Caco-2 (cell line): Measurements from ENCODE around the gene HMGA1. TPM values are rescaled to one million over a fixed set of nuclear protein-coding genes. Genes with fewer than 3 reads are reported as not detected.

Experiments
- BruUV-seq: library from RNA; stranded (reverse); fragments of 400-500 nt; replicated peaks from 2 replicates; lab custom pipeline; 2021; lab: Mats Ljungman, UMichigan
- CTCF ChIA-PET: fragments of 300-600 bp; sonication (Branson Sonifier 250); formaldehyde crosslinking; loops from one replicate; lab custom pipeline; 2022; ENCODE audit warnings: antibody characterized with exemption; lab: Charles Lee
- POLR2A ChIA-PET: fragments of 300-600 bp; sonication (Branson Sonifier 250); formaldehyde crosslinking; loops from one replicate; lab custom pipeline; 2022; ENCODE audit warnings: antibody characterized with exemption; lab: Charles Lee
- DNase-seq, 2 experiments: peaks; one replicate each; pipeline versions ENCODE4 v3.0.0 to v3.0.0-alpha.2; 2020 to 2022
- H3K27me3 ChIP-seq: replicated peaks from 2 replicates; pipeline ENCODE4 v1.6.0; 2011; ENCODE audit warnings: low read length; ENCODE audit not compliant: control insufficient read depth, insufficient read depth
- H3K36me3 ChIP-seq: 2 replicates; pipeline ENCODE4 v1.5.1; 2011; ENCODE audit warnings: low read length; ENCODE audit not compliant: control insufficient read depth, insufficient read depth
- H3K4me1 ChIP-seq: fragments of 250-450 bp; sonication (Bioruptor Pico); 2 replicates; pipeline ENCODE4 v1.5.1; 2020; ENCODE audit warnings: mild to moderate bottlenecking
- H3K4me3 ChIP-seq: 2 replicates; pipeline ENCODE4 v1.5.1; 2011; ENCODE audit warnings: low read depth, mild to moderate bottlenecking, control low read depth, low read length
- H3K9me3 ChIP-seq: fragments of 250-450 bp; sonication (Bioruptor Pico); 2 replicates; pipeline ENCODE4 v1.5.1; 2020; ENCODE audit warnings: mild to moderate bottlenecking, moderate library complexity
- H3K27ac Mint-ChIP-seq: one replicate; pipeline ENCODE4 v1.8.0; 2022; ENCODE audit warnings: mixed read lengths; ENCODE audit not compliant: unreplicated experiment
- H3K27me3 Mint-ChIP-seq: one replicate; pipeline ENCODE4 v1.8.0; 2022; ENCODE audit warnings: mixed read lengths; ENCODE audit not compliant: insufficient read depth, unreplicated experiment
- H3K36me3 Mint-ChIP-seq: one replicate; pipeline ENCODE4 v1.8.0; 2022; ENCODE audit warnings: mild to moderate bottlenecking, mixed read lengths; ENCODE audit not compliant: insufficient read depth, unreplicated experiment
- H3K4me1 Mint-ChIP-seq: one replicate; pipeline ENCODE4 v1.8.0; 2022; ENCODE audit warnings: low read depth, mixed read lengths; ENCODE audit not compliant: unreplicated experiment
- H3K4me3 Mint-ChIP-seq: one replicate; pipeline ENCODE4 v1.8.0; 2022; ENCODE audit warnings: mild to moderate bottlenecking, moderate library complexity, mixed read lengths; ENCODE audit not compliant: unreplicated experiment
- H3K9me3 Mint-ChIP-seq: one replicate; pipeline ENCODE4 v1.8.0; 2022; ENCODE audit warnings: mixed read lengths; ENCODE audit not compliant: unreplicated experiment
- CTCF ChIP-seq, 2 experiments: fragments of 200-600 bp in 1 of 2; IDR thresholded peaks; 1 replicate in 1 of 2; 2 replicates in 1 of 2; pipeline versions ENCODE4 v1.5.1 to v1.8.0; 2011 to 2022; ENCODE audit warnings: antibody characterized with exemption in 1 of 2, control low read depth in 1 of 2, inconsistent platforms in 1 of 2, low read depth in 1 of 2, low read length in 1 of 2, mild to moderate bottlenecking in 1 of 2, moderate library complexity in 1 of 2; ENCODE audit not compliant: insufficient read depth in 1 of 2, severe bottlenecking in 1 of 2, unreplicated experiment in 1 of 2
- intact Hi-C: fragments of 100-400 bp; cut with micrococcal nuclease; formaldehyde crosslinking; loops from one replicate; pipeline ENCODE4 v1.10.0; 2022; ENCODE audit not compliant: unreplicated experiment
- total RNA-seq: library from RNA; stranded (reverse); gene quantifications from 2 replicates; pipeline ENCODE4 v1.2.3, GENCODE V29; 2022

Gene HMGA1
- total RNA-seq, 1 experiment from 2014 or later = 301 TPM

- no peak for TF ChIP-seq CTCF (IDR thresholded peaks at IDR 0.05; ENCODE audit: insufficient read depth in 1 of 2, low read depth in 1 of 2, low read length in 1 of 2, severe bottlenecking in 1 of 2, unreplicated experiment in 1 of 2)
- Mint-ChIP-seq H3K36me3 (peaks cover 16% of the 10 kb centered on the region), H3K4me3 (peak overlapping the region; percentile 71), H3K27ac (peak overlapping the region; percentile 67), H3K9me3 (no peaks in the 10 kb centered on the region), H3K27me3 (no peaks in the 10 kb centered on the region), H3K4me1 (no peaks in the 10 kb centered on the region)
- Histone ChIP-seq H3K9me3 (no peaks in the 10 kb centered on the region), H3K36me3 (no peaks in the 10 kb centered on the region), H3K4me1 (peaks cover 28% of the 10 kb centered on the region), H3K4me3 (no peak overlapping the region), H3K27me3 (no peaks in the 10 kb centered on the region)
- BruUV-seq = no TSS peak
- intact Hi-C loops = no loop called here
- POLR2A ChIA-PET = no interaction called here
- CTCF ChIA-PET = interaction anchor here (1.3 kb wide), 1 partner anchor 14 kb away, joined by 11 read pairs; the partner anchor contains the start of gene SMIM29
- no peak for DNase-seq
Measured at GRCh38 chr6:34235307-34236130, 1.2 kb upstream of the HMGA1 start.

- Mint-ChIP-seq H3K27ac (peak overlapping the region; percentile 67), H3K36me3 (peaks cover 22% of the 10 kb centered on the region), H3K4me1 (no peaks in the 10 kb centered on the region), H3K9me3 (no peaks in the 10 kb centered on the region), H3K27me3 (no peaks in the 10 kb centered on the region), H3K4me3 (peak overlapping the region; percentile 71)
- peak in 1 of 2 experiments; percentile 26 for DNase-seq
- ChIA-PET CTCF (interaction anchor here (1.0 to 1.3 kb wide), 2 partner anchors 13 to 179 kb away, joined by 6 to 11 read pairs; partner anchors contain the start of gene SMIM29), POLR2A (interaction anchor here (1.0 kb wide), 3 partner anchors 9 to 37 kb away, joined by 3 to 7 read pairs (median 6); partner anchors contain the start of gene SMIM29)
- Histone ChIP-seq H3K27me3 (no peaks in the 10 kb centered on the region), H3K4me1 (peaks cover 29% of the 10 kb centered on the region), H3K36me3 (no peaks in the 10 kb centered on the region), H3K9me3 (no peaks in the 10 kb centered on the region), H3K4me3 (peak overlapping the region; percentile 66; the same call in 1 of the 2 replicates)
- intact Hi-C loops = no loop called here
- no peak for TF ChIP-seq CTCF (IDR thresholded peaks at IDR 0.05; ENCODE audit: insufficient read depth in 1 of 2, low read depth in 1 of 2, low read length in 1 of 2, severe bottlenecking in 1 of 2, unreplicated experiment in 1 of 2)
- BruUV-seq = TSS peak; percentile 96
Measured at GRCh38 chr6:34236131-34236442, 586 bp upstream of the HMGA1 start.

- intact Hi-C loops = no loop called here
- Mint-ChIP-seq H3K4me1 (no peaks in the 10 kb centered on the region), H3K4me3 (peak overlapping the region; percentile 71), H3K27me3 (no peaks in the 10 kb centered on the region), H3K27ac (no peak overlapping the region), H3K36me3 (peaks cover 27% of the 10 kb centered on the region), H3K9me3 (no peaks in the 10 kb centered on the region)
- H3K4me3 ChIP-seq = peak overlapping the region; percentile 66
- H3K9me3 ChIP-seq = no peaks in the 10 kb centered on the region
- POLR2A ChIA-PET = interaction anchor here (0.5 to 1.3 kb wide), 17 partner anchors 10 to 543 kb away, joined by 3 to 23 read pairs (median 5); partner anchors contain the start of genes PACSIN1, RPS10 and SMIM29
- CTCF ChIA-PET = interaction anchor here (0.7 to 1.3 kb wide), 4 partner anchors 12 to 178 kb away, joined by 3 to 11 read pairs (median 6); partner anchors contain the start of gene SMIM29
- BruUV-seq = no TSS peak
- H3K4me1 ChIP-seq = peaks cover 29% of the 10 kb centered on the region
- DNase-seq = peak in 1 of 2 experiments; percentile 54
- H3K27me3 ChIP-seq = no peaks in the 10 kb centered on the region
- TF ChIP-seq CTCF (IDR thresholded peaks at IDR 0.05; ENCODE audit: insufficient read depth in 1 of 2, low read depth in 1 of 2, low read length in 1 of 2, severe bottlenecking in 1 of 2, unreplicated experiment in 1 of 2) = no peak
- no peaks in the 10 kb centered on the region; the same call in 1 of the 2 replicates for H3K36me3 ChIP-seq
Measured at GRCh38 chr6:34237316-34237721, 646 bp downstream of the HMGA1 start.
